CD4-positive, alpha-beta T cell treated with Interleukin-21 for 1 hour (primary cell): ENCODE measurements around the gene LLGL2.
A peak's percentile ranks its signal among the peaks of the same experiment; 100 is the strongest.
"Not testable (repeated sequence)": the region's sequence is repeated elsewhere in the genome, so short reads cannot be mapped to it uniquely, and the experiment has no call there.

Experiments
- DNase-seq: peaks from one replicate; pipeline ENCODE4 v3.0.0-alpha.2; 2020

Gene LLGL2

DNA sequence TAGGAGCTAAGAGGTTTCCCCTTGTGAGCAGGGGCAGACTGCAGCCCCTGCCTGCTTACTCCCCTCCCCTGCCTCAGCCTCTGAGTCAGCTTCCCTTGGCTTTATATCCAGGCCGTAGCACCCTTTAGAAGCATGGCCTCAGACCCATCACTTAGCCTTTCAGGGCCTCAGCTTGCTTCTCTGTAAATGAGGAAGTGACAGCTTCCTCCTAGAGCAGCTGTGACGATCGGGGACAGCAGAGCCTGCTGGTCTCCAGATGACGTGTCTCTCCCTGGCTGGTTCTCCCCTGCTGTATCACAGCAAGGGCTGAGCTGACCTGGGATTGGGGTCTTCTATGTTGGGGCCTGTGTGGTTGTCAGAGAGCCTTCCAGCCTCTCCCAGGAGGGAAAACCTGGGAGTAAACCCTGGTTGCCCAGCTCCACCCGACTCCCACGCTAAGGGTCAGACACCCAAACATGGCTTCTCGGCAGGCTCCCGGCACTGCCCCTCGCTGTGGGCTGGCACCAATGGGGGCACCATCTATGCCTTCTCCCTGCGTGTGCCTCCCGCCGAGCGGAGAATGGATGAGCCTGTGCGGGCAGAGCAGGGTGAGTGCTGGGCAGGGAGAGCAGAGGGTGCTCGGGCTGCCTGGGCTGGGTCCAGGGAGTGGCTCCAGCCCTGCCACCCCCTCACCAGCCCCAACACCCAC, 45.8 kb downstream of the LLGL2 start:
- DNase-seq, result peak; percentile 35

DNA sequence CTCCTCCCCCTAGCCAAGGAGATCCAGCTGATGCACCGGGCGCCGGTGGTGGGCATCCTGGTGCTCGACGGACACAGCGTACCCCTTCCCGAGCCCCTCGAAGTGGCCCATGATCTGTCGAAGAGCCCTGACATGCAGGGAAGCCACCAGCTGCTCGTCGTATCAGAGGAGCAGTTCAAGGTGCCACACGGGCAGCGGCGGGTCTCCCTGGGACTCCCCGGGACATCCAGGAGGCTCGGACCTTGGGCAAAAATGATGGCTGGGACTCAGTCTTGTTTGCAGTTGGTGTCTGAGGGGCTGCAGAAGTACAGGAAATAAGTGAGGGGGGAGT, 46.4 kb downstream of the LLGL2 start:
- DNase-seq, result no peak

DNA sequence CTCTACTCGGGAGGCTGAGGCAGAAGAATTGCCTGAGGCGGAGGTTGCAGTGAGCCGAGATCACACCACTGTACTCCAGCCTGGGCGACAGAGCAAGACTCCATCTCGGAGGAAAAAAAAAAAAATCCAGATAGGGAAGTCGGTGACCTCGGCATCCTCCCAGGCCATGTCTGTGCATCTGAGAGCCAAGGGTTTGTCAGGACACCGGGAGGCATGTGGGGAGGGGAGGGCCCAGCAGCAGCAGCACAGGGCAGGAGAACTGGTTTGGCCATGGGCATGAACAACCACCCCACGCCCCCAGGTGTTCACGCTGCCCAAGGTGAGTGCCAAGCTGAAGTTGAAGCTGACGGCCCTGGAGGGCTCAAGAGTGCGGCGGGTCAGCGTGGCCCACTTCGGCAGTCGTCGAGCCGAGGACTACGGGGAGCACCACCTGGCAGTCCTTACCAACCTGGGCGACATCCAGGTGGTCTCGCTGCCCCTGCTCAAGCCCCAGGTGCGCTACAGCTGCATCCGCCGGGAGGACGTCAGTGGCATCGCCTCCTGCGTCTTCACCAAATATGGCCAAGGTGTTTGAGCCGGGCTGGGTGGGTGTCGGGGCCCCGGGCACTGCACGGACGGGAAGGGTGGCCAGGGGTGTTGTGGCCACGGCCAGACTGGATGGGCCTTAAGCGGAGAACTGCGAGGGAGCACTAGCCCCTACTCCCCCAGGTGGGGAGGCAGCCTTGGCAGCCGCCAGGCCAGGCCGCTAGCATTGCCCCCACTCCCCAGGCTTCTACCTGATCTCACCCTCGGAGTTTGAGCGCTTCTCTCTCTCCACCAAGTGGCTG, 47.4 kb downstream of the LLGL2 start:
- DNase-seq, result no peak

DNA sequence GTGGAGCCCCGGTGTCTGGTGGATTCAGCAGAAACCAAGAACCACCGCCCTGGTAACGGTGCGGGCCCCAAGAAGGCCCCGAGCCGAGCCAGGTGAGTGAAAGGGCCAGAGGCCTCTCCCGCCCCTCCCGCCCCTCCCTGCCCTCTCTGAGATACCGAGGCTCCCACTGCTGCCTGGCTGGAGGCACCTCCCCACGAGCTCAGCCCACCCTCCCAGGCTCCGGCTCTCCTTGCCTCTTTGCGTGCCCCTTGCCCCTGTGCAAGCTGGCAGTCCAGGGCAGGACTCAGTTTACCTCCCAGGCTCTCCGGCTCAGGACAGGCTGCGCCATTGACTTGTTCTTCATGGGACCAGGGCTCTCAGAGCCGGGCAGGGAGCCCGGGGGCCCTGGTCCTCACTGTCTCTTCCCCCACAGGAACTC, 48.1 kb downstream of the LLGL2 start:
- DNase-seq, result no peak

DNA sequence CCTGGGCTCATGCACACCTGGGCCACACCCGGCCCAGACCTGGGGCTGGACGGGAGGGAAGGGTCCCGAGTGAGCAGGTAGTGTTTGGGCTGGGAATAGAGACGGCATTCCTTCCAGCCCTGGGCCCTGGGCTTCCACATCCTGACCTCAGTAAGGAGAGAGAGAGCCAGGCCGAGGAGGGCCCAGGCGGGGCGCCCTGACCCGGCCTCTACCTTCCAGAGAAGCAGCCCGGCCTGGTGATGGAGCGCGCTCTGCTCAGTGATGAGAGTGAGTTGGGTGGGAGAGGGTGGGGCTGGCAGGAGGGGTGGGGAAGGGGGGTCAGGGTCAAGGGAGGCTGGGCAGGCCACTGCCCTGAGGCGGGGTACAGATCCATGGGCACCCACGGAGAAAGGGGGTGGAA, 48.5 kb downstream of the LLGL2 start:
- DNase-seq, result no peak

DNA sequence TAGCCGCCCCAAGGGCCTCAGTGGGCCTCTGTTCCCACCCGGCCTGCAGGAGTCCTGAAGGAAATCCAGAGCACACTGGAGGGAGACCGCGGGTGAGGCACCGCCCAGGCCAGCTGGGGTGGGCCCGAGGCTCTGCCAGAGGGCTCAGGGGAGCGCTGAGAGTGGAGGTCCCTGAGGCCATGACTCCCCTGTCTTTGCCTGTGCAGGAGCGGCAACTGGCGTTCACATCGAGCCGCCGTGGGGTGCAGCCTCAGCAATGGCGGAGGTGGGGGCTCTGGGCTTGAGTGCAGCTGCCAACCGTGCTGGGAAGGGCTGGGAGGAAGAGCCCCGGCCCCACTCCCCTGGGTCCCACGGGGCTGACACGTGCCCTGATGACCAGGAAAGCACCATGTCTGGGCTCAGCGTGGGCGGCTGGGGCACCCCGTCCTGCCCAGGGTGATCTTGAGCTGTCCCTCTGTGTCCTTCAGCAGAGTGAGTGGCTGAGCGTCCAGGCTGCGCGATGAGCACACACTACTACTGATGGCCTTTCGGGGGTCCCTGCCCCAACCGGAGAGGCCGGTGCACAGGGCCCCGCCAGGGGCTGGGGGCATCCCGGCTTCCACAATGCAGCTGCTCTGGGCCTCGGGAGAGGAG, 49.0 kb downstream of the LLGL2 start:
- no peak for DNase-seq

DNA sequence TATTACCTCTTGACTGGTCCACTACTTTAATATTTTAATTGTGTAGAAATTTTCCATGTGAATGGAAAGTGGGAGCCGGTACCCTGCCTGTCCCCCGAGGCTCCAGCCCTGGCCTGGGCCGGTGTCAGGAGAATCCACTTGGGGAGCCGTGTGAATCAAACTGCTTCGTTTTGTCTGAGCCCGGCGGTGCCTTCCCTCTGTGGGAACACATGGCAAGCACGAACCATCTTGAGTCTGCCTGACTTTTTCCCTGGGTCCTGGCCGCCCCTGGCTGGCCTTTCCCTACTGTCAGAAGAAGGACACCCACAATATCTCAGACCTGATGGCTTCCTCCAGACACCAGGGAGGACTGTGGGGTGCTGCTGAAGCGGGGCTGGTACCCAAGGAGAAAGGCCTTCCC, 49.7 kb downstream of the LLGL2 start:
- no peak for DNase-seq

DNA sequence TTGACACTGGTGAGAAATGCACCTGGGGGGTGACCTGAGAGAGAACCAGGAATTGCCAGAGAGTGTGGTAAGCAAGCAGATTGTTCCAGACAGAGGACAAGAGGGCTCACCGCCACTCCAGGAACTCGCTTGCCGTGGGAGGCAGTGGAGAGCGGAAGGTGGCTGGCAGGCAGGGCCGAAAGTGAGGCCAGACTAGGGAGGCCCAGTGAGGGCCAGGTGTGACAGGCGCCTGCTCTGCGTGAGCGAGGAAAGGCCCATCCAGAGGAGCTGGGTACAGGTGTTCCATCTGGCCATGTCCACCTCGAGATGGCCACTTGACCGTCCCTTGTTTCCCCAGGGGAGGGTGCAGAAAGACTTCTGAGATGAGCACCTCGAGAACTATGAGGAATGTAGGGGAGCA, 50.2 kb downstream of the LLGL2 start:
- DNase-seq, result no peak

DNA sequence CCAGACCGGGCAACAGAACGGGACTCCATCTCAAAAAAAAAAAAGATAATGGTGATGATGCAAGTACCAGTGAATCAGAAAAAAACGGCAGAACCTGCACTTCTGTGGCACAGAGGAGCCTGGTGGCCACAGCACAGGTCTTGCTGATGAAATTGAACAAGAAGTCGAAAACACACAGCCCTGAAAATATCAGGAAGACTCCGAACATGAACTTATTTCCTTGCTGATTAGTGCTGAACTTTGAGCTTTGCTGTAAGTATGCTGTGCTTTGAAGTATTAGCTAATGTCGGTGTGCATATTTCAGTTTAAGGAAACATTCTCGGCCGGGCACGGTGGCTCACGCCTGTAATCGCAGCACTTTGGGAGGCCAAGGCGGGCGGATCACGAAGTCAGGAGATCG, 51.2 kb downstream of the LLGL2 start:
- no peak for DNase-seq

DNA sequence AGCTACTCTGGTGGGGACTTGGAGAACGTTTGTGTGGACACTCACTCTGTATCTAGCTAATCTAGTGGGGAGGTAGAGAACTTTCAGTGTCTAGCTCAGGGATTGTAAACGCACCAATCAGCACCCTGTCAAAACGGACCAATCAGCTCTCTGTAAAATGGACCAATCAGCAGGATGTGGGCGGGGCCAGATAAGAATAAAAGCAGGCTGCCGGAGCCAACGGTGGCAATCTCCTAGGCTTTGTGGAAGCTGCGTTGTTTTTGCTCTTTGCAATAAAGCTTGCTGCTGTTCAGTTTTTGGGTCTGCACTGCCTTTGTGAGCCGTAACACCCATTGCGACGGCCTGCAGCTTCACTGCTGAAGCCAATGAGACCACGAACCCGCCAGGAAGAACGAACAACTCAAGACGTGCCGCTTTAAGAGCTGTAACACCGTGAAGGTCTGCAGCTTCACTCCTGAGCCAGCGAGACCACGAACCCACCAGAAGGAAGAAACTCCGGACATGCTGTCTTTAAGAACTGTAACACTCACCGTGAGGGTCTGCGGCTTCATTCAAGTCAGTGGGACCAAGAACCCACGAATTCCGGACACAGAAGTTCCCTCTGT, 55.7 kb downstream of the LLGL2 start:
- peak; percentile 67 for DNase-seq

DNA sequence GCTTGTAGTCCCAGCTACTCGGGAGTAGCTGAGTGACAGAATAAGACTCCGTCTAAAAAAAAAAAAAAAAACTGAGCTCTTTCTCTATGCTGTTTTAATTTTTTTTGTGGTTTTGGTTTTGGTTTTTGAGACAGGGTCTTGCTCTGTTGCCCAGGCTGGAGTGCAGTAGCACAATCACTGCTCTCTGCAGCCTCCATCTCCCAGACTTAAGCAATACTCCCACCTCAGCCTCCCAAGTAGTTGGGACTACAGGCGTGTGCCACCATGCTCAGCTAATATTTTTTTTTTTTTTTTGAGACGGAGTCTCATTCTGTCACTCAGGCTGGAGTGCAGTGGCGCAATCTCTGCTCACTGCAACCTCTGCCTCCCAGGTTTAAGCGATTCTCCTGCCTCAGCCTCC, 57.7 kb downstream of the LLGL2 start:
- DNase-seq, result not testable (repeated sequence)

DNA sequence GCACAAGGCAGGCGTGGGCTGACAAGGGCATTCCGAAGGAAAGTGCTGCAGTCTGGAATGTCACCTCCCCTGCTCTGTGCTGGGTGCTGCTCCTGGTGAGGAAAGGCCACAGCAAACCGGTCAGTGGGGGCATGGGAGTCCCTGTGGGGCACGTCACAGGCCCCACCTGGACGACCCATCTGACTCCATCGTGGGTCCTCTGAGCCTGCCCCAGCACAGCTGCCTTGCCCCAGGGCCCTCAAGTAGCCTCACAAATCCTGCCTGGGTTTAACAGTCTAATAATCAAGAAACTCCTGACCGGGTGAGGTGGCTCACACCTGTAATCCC, 59.3 kb downstream of the LLGL2 start:
- no peak for DNase-seq

DNA sequence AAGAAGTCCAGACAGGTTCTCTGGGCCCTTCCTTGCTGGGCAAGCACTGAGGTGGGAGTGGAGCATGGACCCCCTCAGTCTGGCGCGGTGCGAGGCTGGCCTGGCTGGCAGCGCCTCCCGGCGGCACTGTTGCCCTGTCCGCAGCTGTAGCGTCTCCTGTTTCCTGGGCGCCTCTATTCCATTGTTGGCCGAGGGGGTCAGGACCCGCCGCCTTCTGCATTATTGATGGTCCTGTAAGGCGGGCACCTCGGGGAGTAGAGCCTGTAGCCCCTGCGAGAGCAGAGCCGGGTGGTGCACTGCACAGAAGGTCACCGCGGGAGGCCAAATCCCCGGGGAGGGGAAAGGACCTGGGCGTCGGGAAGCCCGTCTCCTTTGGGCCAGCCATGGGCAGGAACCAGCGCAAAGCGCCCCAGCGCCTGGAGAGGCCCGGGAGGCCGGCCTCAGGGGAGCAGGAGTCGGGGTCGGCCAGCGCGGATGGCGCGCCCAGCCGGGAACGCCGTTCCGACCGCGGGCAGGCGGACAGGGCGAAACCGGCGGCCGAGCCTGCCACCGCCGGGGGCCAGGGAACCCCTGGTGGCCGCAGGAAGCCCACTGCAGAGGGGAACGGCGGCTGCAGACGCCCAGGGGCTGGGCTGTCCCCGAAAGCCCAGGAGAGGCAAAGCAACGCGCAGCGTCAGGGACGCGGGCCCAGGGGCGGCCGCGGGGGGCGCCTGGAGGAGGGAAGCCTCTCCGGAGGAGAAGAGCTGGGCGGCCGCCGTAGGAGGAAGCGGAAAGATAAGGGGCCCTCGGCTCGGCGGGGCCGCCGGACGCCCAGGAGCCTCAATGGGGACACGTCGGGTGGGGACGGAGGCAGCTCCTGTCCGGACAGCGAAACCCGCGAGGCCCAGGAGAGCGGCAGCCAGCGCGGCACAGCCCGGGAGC, 62.4 kb downstream of the LLGL2 start, which contains the start of gene MYO15B:
MYO15B (plus strand) TSS at position 126 of the 921 bp plus-strand sequence; CDS start at position 384, 258 bp downstream.
- DNase-seq, result peak; percentile 59

DNA sequence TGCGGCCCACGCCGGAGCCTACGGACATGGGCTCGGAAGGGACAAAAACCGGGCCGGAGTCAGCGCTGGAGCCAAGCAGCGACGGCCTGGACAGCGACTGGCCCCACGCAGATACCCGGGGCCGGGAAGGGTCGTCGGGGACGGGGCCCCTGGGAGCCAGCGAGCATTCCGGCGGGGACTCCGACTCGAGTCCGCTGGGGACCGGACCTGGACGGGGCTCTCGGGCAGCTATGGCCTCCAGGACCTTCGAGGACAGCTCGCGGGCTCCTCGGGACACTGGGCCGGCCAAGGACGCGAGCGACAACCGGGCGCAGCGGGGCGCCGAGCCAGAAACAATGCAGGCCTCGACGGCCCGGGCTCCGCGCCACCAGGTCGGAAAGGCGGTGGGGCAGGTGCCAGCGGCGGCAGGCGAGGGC, 63.1 kb downstream of the LLGL2 start:
- no peak for DNase-seq

DNA sequence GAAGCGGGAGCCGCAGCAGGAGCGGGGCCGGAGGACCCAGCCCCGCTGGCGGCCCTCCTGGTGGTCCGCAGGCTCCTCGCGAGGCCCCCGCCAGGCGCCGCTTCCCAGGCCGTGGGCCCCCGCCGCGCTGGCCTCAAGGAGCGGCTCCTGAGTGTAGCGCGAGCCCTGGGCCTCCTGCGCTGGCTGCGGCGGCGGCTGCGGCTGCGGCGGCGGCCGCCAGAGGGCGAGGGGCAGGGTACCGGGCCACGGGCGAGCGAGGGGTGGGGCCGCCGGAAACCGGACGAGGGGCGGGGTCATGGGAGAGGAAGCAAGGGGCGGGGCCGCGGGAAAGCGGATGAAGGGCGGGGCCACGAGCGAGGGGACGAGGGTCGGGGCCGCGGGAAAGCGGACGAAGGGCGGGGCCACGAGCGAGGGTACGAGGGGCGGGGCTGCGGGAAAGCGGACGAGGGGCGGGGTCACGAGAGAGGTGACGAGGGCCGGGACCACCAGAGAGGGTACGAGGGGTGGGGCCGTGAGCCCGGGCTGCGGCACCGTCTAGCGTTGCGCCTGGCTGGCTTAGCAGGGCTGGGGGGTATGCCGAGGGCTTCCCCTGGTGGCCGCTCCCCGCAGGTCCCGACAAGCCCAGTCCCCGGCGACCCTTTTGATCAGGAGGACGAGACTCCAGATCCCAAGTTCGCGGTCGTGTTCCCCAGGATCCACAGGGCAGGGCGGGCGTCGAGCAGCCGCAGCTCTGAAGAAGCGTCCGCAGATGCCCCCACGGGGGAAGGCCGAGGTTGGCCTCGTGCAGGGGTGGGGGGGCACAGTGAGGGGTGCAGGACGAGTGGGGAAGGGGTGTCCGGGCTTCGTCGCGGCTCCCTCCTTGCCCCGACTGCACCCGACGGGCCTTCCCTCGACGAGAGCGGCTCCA, 63.8 kb downstream of the LLGL2 start:
- peak; percentile 96 for DNase-seq

DNA sequence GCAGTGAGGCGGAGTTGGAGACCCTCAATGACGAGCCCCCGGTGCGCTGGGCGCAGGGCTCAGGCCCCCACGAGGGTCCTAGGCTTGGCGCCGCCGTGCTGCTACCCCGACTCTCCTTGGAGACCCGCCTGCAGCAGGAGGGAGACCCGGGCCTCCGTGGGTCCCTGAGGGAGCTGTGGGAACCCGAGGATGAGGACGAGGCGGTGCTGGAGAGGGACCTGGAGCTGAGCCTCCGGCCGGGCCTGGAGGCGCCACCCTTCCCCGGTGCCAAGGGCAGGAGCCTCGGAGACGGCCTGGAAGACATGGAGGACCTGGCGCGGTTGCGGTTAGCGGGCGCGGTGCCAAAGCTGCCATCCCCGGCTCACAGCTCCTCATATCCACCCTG, 64.4 kb downstream of the LLGL2 start:
- DNase-seq, result no peak

DNA sequence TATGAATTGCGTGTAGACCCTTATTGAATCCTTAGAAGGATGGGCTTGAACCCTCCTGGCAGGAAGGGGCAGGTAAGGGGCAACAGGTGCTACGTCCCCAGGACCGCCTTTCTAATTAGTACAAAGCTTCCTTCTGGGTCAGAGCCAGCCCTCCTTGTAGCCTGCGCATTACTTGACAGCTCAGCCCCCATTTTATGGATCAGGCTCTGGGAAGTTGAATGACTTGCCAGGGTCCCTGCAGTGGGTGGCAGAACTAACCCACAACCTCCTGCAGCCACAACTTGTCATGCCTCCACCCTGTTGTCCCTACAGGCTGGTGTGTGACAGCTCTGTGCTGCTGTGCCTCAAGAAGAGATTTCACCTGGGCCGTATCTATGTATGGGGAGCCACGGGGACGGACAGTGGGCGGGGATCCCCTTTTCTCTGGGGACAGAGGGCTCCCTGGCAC, 64.8 kb downstream of the LLGL2 start:
- DNase-seq, result no peak

DNA sequence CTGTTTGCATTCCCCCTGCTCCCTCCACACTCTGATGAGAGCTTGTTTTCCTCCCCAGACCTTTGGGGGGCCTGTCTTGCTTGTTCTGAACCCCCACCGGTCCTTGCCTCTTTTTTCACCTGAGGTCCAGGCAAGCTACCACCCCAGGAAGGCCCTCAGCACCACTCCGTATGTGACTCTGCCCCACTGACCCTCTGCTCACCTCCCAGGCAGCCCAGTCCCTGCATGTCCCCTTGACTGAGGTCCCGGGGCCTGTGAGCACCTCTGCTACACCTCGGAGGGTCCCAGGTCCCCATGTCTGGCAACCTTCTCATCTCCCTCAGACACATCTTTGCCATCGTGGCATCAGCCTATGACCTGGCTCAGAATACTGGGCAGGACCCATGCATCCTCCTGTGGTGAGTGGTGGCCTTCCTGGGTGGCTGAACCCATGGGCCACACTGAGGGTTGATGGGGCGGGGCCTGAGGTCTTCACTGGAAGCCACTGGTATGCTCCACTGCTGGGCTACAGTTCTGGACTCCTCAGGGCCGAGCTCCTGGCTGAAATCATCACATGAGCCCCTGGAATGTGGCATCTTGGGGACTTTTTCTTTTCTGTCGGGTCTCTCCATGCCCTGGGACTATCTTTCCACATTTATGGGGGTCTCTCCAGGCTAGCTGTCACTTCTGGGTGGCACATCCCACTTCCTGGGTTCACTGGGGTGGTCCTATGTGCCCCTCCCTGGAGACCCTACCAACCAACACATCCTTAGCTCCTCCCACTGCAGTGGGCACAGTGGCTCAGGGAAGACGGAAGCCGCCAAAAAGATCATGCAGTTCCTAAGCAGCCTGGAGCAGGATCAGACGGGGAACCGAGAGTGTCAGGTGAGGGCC, 65.6 kb downstream of the LLGL2 start:
- DNase-seq, result no peak

DNA sequence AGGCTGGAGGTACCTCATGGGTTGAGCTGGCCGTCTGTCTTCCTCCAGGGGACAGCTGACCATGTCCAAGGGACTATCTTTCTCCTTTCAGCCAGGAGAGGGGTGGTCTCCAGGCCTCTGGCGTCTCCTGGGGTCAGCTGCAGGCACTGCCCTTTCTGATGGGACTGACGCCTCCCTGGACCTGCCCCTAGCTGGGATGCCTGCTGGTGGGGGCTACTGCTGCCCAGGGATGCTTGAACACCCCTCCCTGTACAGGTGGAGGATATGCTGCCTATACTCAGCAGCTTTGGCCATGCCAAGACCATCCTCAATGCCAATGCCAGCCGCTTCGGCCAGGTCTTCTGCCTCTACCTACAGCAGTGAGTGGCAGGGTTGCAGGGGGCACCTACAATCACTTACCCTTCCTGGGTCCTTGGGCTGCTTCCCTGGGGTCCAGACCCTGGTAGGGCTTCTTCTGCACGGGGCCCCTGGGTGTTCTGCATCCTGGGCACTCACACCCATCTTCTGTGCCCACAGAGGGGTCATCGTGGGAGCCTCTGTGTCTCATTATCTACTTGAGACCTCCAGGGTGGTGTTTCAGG, 66.3 kb downstream of the LLGL2 start:
- no peak for DNase-seq
